IMR-90 (cell line): ENCODE measurements around the gene MSANTD1. TPM values are rescaled to one million over a fixed set of nuclear protein-coding genes. Genes with fewer than 3 reads are reported as not detected.

Source experiments
- ATAC-seq: fragments of 200-7000 bp; cut with Tn5 transposase; 2 replicates; pipeline ENCODE4 v1.9.1; 2020; ENCODE audit warnings: low read depth, mild to moderate bottlenecking, moderate library complexity
- BruUV-seq: library from RNA; stranded (reverse); fragments of 400-500 nt; replicated peaks from 2 replicates; lab custom pipeline; 2021; lab: Mats Ljungman, UMichigan
- CTCF ChIA-PET: fragments of 300-600 bp; formaldehyde crosslinking; extraction: SDS; loops from one replicate; lab custom pipeline; 2021; ENCODE audit warnings: antibody characterized with exemption; lab: Yijun Ruan, JAX
- POLR2A ChIA-PET: fragments of 300-600 bp; sonication (Branson Sonifier 250); formaldehyde crosslinking; loops from one replicate; lab custom pipeline; 2022; ENCODE audit warnings: antibody characterized with exemption; ENCODE audit not compliant: unreplicated experiment; lab: Charles Lee
- DNase-seq: peaks from one replicate; pipeline ENCODE4 v3.0.0; 2013
- H2AFZ ChIP-seq: replicated peaks from 2 replicates; pipeline ENCODE3; 2013; ENCODE audit warnings: low read length, mild to moderate bottlenecking; ENCODE audit not compliant: poor library complexity
- H2AK5ac ChIP-seq: 2 replicates; pipeline ENCODE4 v1.6.1; 2013; ENCODE audit warnings: low read depth, low read length, inconsistent platforms
- H2AK9ac ChIP-seq: replicated peaks from 2 replicates; pipeline ENCODE3; 2013; ENCODE audit warnings: mild to moderate bottlenecking, low read depth, low read length, moderate library complexity; ENCODE audit not compliant: poor library complexity
- H2BK120ac ChIP-seq: 2 replicates; pipeline ENCODE4 v1.6.1; 2013; ENCODE audit warnings: low read depth, low read length, inconsistent platforms
- H2BK15ac ChIP-seq: 3 replicates; pipeline ENCODE4 v1.6.1; 2013; ENCODE audit warnings: low read depth, low read length, inconsistent platforms
- H2BK20ac ChIP-seq: 2 replicates; pipeline ENCODE4 v1.6.1; 2013; ENCODE audit warnings: low read depth, mild to moderate bottlenecking, inconsistent platforms, low read length, moderate library complexity
- H2BK5ac ChIP-seq: 2 replicates; pipeline ENCODE4 v1.6.1; 2013; ENCODE audit warnings: mild to moderate bottlenecking, low read depth, low read length, inconsistent platforms; ENCODE audit not compliant: poor library complexity, severe bottlenecking
- H3K14ac ChIP-seq: replicated peaks from 2 replicates; pipeline ENCODE4 v1.6.1; 2013; ENCODE audit warnings: low read depth, low read length, inconsistent platforms
- H3K18ac ChIP-seq: 2 replicates; pipeline ENCODE4 v1.6.1; 2013; ENCODE audit warnings: low read depth, low read length, control low read depth
- H3K23ac ChIP-seq: 2 replicates; pipeline ENCODE4 v1.6.1; 2013; ENCODE audit warnings: low read depth, low read length, inconsistent platforms
- H3K27ac ChIP-seq: 2 replicates; pipeline ENCODE4 v1.5.1; 2013; ENCODE audit warnings: mild to moderate bottlenecking, control low read depth, low read length; ENCODE audit not compliant: insufficient read depth
- H3K27me3 ChIP-seq: 2 replicates; pipeline ENCODE4 v1.6.1; 2013; ENCODE audit warnings: low read length; ENCODE audit not compliant: control insufficient read depth, insufficient read depth
- H3K36me3 ChIP-seq: 2 replicates; pipeline ENCODE4 v1.6.1; 2013; ENCODE audit warnings: low read length, mixed read lengths; ENCODE audit not compliant: control insufficient read depth, insufficient read depth
- H3K4ac ChIP-seq: 2 replicates; pipeline ENCODE4 v1.6.1; 2013; ENCODE audit warnings: low read depth, low read length, inconsistent platforms
- H3K4me1 ChIP-seq: 2 replicates; pipeline ENCODE4 v1.6.1; 2013; ENCODE audit warnings: low read length, mixed read lengths; ENCODE audit not compliant: control insufficient read depth, insufficient read depth
- H3K4me2 ChIP-seq: 2 replicates; pipeline ENCODE4 v1.6.1; 2013; ENCODE audit warnings: low read depth, mild to moderate bottlenecking, control low read depth, low read length, moderate library complexity
- H3K4me3 ChIP-seq: 2 replicates; pipeline ENCODE4 v1.5.1; 2013; ENCODE audit warnings: low read depth, mild to moderate bottlenecking, control low read depth, low read length, moderate library complexity; ENCODE audit not compliant: insufficient read depth
- H3K56ac ChIP-seq: 2 replicates; pipeline ENCODE4 v1.6.1; 2013; ENCODE audit warnings: low read length, inconsistent platforms; ENCODE audit not compliant: insufficient read depth; ENCODE audit errors: extremely low read depth
- H3K79me1 ChIP-seq, 2 experiments: 2 replicates each; pipeline ENCODE4 v1.6.1; 2013; ENCODE audit warnings: low read length in 2 of 2, inconsistent platforms in 1 of 2, low read depth in 1 of 2
- H3K9ac ChIP-seq: 2 replicates; pipeline ENCODE4 v1.6.1; 2013; ENCODE audit warnings: low read depth, low read length, control low read depth
- H3K9me1 ChIP-seq: 2 replicates; pipeline ENCODE4 v1.6.1; 2013; ENCODE audit warnings: low read length, inconsistent platforms; ENCODE audit not compliant: insufficient read depth
- H3K9me3 ChIP-seq: 2 replicates; pipeline ENCODE4 v1.6.1; 2013; ENCODE audit warnings: low read length; ENCODE audit not compliant: control insufficient read depth, insufficient read depth
- H4K20me1 ChIP-seq: 2 replicates; pipeline ENCODE4 v1.6.1; 2013; ENCODE audit warnings: low read length, inconsistent platforms; ENCODE audit not compliant: insufficient read depth
- H4K5ac ChIP-seq: 2 replicates; pipeline ENCODE4 v1.6.1; 2013; ENCODE audit warnings: mild to moderate bottlenecking, low read depth, low read length, control low read depth
- H4K8ac ChIP-seq, 2 experiments: 2 replicates each; pipeline ENCODE4 v1.6.1; 2013; ENCODE audit warnings: low read depth in 2 of 2, low read length in 2 of 2, control low read depth in 1 of 2, inconsistent platforms in 1 of 2
- H4K91ac ChIP-seq: 2 replicates; pipeline ENCODE4 v1.6.1; 2013; ENCODE audit warnings: low read depth, low read length, inconsistent platforms; ENCODE audit not compliant: insufficient read depth
- CEBPB ChIP-seq: IDR thresholded peaks from 2 replicates; pipeline ENCODE4 v1.6.1; 2012; ENCODE audit warnings: low read depth, low read length, improper control_type of control experiment
- CTCF ChIP-seq: conservative IDR thresholded peaks from 2 replicates; pipeline ENCODE4 v1.5.1; 2012; ENCODE audit warnings: mild to moderate bottlenecking, low read depth, low read length, improper control_type of control experiment
- ELK1 ChIP-seq: fragments of 150-350 bp; IDR thresholded peaks from 2 replicates; pipeline ENCODE4 v1.6.1; 2016; ENCODE audit warnings: low read depth, mild to moderate bottlenecking, low read length, moderate library complexity, borderline replicate concordance
- FOS ChIP-seq: fragments of 150-350 bp; IDR thresholded peaks from 2 replicates; pipeline ENCODE4 v1.6.1; 2016; ENCODE audit warnings: low read depth, low read length
- MAZ ChIP-seq: IDR thresholded peaks from 2 replicates; pipeline ENCODE4 v1.6.1; 2012; ENCODE audit warnings: low read depth, mild to moderate bottlenecking, low read length, improper control_type of control experiment, moderate library complexity, borderline replicate concordance
- NFE2L2 ChIP-seq: fragments of 150-350 bp; IDR thresholded peaks from 2 replicates; pipeline ENCODE4 v1.6.1; 2016; ENCODE audit warnings: low read depth, mild to moderate bottlenecking, low read length
- POLR2A ChIP-seq: IDR thresholded peaks from 2 replicates; pipeline ENCODE4 v1.6.1; 2012; ENCODE audit warnings: mild to moderate bottlenecking, low read depth, low read length
- RAD21 ChIP-seq: IDR thresholded peaks from 2 replicates; pipeline ENCODE4 v1.6.1; 2012; ENCODE audit warnings: low read length, improper control_type of control experiment
- RCOR1 ChIP-seq: IDR thresholded peaks from 2 replicates; pipeline ENCODE4 v1.6.1; 2012; ENCODE audit warnings: mild to moderate bottlenecking, low read length, improper control_type of control experiment; ENCODE audit not compliant: insufficient replicate concordance
- WGBS, 2 experiments: methylation state at CpG; one replicate each; pipeline versions ENCODE4 v1.1.5 to v1.1.7; 2013; ENCODE audit warnings: missing lambda C conversion rate in 2 of 2; ENCODE audit not compliant: insufficient read length in 1 of 2; ENCODE audit errors: extremely low coverage in 2 of 2; 5-methylcytosine and 5-hydroxymethylcytosine counted together
- dilution Hi-C: fragments of 300-500 bp; cut with HindIII; formaldehyde crosslinking; loops from one replicate; pipeline ENCODE4 v1.14.3; 2018; ENCODE audit warnings: low sequenced_read_pairs; ENCODE audit not compliant: unreplicated experiment
- in situ Hi-C: fragments of 300-500 bp; cut with MboI; formaldehyde crosslinking; loops from 3 replicates; pipeline ENCODE4 v1.14.3; 2019; ENCODE audit warnings: low sequenced_read_pairs, inconsistent platforms, mixed read lengths
- intact Hi-C: fragments of 100-400 bp; cut with micrococcal nuclease; formaldehyde crosslinking; loops from 2 replicates; pipeline ENCODE4 v1.10.0; 2022
- polyA plus RNA-seq, 3 experiments: library from polyadenylated mRNA; depleted of rRNA; stranded (reverse); fragments of >200 nt; gene quantifications; 2 replicates each; pipeline ENCODE4 v1.2.3, GENCODE V29; 2012; ENCODE audit warnings: low replicate concordance in 1 of 3
- total RNA-seq: library from RNA; depleted of rRNA; stranded (reverse); fragments of >200 nt; gene quantifications from 2 replicates; pipeline ENCODE4 v1.2.3, GENCODE V29; 2012

MSANTD1 gene
- total and polyA plus RNA-seq, 2 of the 4 experiments (the other 2 are of a cell fraction) = under 0.01 to 0.07 TPM

GRCh38 chr4:3257556-3258482 lies 8.9 kb downstream of the MSANTD1 start:
- Histone ChIP-seq H2AK9ac (no peak overlapping the region), H3K4ac (no peak overlapping the region), H3K9ac (no peak overlapping the region), H3K36me3 (no peaks in the 10 kb centered on the region), H4K20me1 (no peaks in the 10 kb centered on the region), H2AK5ac (no peak overlapping the region), H3K4me1 (no peaks in the 10 kb centered on the region), H3K18ac (no peak overlapping the region), H2BK5ac (no peak overlapping the region), H3K4me3 (no peak overlapping the region), H2AFZ (peak overlapping the region; percentile 67), H3K9me3 (no peaks in the 10 kb centered on the region), H3K27ac (no peak overlapping the region), H2BK120ac (no peak overlapping the region), H3K27me3 (peaks cover 7% of the 10 kb centered on the region), H2BK20ac (no peak overlapping the region), H4K5ac (no peak overlapping the region), H3K4me2 (no peak overlapping the region), H3K56ac (no peak overlapping the region), H2BK15ac (no peak overlapping the region), H4K91ac (no peak overlapping the region), H3K14ac (no peak overlapping the region), H3K9me1 (no peaks in the 10 kb centered on the region), H3K79me1 (no peaks in the 10 kb centered on the region), H3K23ac (no peak overlapping the region), H4K8ac (no peak overlapping the region)
- BruUV-seq = no TSS peak
- 96% methylated on average over 4 of the region's 29 CpGs; no CpG with 5 or more reads in 1 of the 2 experiments for WGBS, 2 experiments
- TF ChIP-seq CTCF (no peak), POLR2A (no peak), FOS (no peak), NFE2L2 (no peak), MAZ (no peak), RAD21 (no peak), CEBPB (peak; percentile 67), RCOR1 (peak; percentile 62), ELK1 (no peak)
- in situ Hi-C loops = no loop called here
- ATAC-seq = peak; percentile 82
- POLR2A ChIA-PET = no interaction called here
- DNase-seq = peak; percentile 74
- CTCF ChIA-PET = no interaction called here
- intact Hi-C loops = no loop called here
- dilution Hi-C loops = no loop called here
